IMR-90 (cell line): Measurements from ENCODE around the gene JKAMP. TPM values are rescaled to one million over a fixed set of nuclear protein-coding genes. Genes with fewer than 3 reads are reported as not detected.

Experiments used
- ATAC-seq: fragments of 200-7000 bp; cut with Tn5 transposase; 2 replicates; pipeline ENCODE4 v1.9.1; 2020; ENCODE audit warnings: low read depth, mild to moderate bottlenecking, moderate library complexity
- BruUV-seq: library from RNA; stranded (reverse); fragments of 400-500 nt; replicated peaks from 2 replicates; lab custom pipeline; 2021; lab: Mats Ljungman, UMichigan
- CTCF ChIA-PET: fragments of 300-600 bp; formaldehyde crosslinking; extraction: SDS; loops from one replicate; lab custom pipeline; 2021; ENCODE audit warnings: antibody characterized with exemption; lab: Yijun Ruan, JAX
- POLR2A ChIA-PET: fragments of 300-600 bp; sonication (Branson Sonifier 250); formaldehyde crosslinking; loops from one replicate; lab custom pipeline; 2022; ENCODE audit warnings: antibody characterized with exemption; ENCODE audit not compliant: unreplicated experiment; lab: Charles Lee
- DNase-seq: peaks from one replicate; pipeline ENCODE4 v3.0.0; 2013
- H2AFZ ChIP-seq: replicated peaks from 2 replicates; pipeline ENCODE3; 2013; ENCODE audit warnings: low read length, mild to moderate bottlenecking; ENCODE audit not compliant: poor library complexity
- H2AK5ac ChIP-seq: 2 replicates; pipeline ENCODE4 v1.6.1; 2013; ENCODE audit warnings: low read depth, low read length, inconsistent platforms
- H2AK9ac ChIP-seq: replicated peaks from 2 replicates; pipeline ENCODE3; 2013; ENCODE audit warnings: mild to moderate bottlenecking, low read depth, low read length, moderate library complexity; ENCODE audit not compliant: poor library complexity
- H2BK120ac ChIP-seq: 2 replicates; pipeline ENCODE4 v1.6.1; 2013; ENCODE audit warnings: low read depth, low read length, inconsistent platforms
- H2BK15ac ChIP-seq: 3 replicates; pipeline ENCODE4 v1.6.1; 2013; ENCODE audit warnings: low read depth, low read length, inconsistent platforms
- H2BK20ac ChIP-seq: 2 replicates; pipeline ENCODE4 v1.6.1; 2013; ENCODE audit warnings: low read depth, mild to moderate bottlenecking, inconsistent platforms, low read length, moderate library complexity
- H2BK5ac ChIP-seq: 2 replicates; pipeline ENCODE4 v1.6.1; 2013; ENCODE audit warnings: mild to moderate bottlenecking, low read depth, low read length, inconsistent platforms; ENCODE audit not compliant: poor library complexity, severe bottlenecking
- H3K14ac ChIP-seq: replicated peaks from 2 replicates; pipeline ENCODE4 v1.6.1; 2013; ENCODE audit warnings: low read depth, low read length, inconsistent platforms
- H3K18ac ChIP-seq: 2 replicates; pipeline ENCODE4 v1.6.1; 2013; ENCODE audit warnings: low read depth, low read length, control low read depth
- H3K23ac ChIP-seq: 2 replicates; pipeline ENCODE4 v1.6.1; 2013; ENCODE audit warnings: low read depth, low read length, inconsistent platforms
- H3K27ac ChIP-seq: 2 replicates; pipeline ENCODE4 v1.5.1; 2013; ENCODE audit warnings: mild to moderate bottlenecking, control low read depth, low read length; ENCODE audit not compliant: insufficient read depth
- H3K27me3 ChIP-seq: 2 replicates; pipeline ENCODE4 v1.6.1; 2013; ENCODE audit warnings: low read length; ENCODE audit not compliant: control insufficient read depth, insufficient read depth
- H3K36me3 ChIP-seq: 2 replicates; pipeline ENCODE4 v1.6.1; 2013; ENCODE audit warnings: low read length, mixed read lengths; ENCODE audit not compliant: control insufficient read depth, insufficient read depth
- H3K4ac ChIP-seq: 2 replicates; pipeline ENCODE4 v1.6.1; 2013; ENCODE audit warnings: low read depth, low read length, inconsistent platforms
- H3K4me1 ChIP-seq: 2 replicates; pipeline ENCODE4 v1.6.1; 2013; ENCODE audit warnings: low read length, mixed read lengths; ENCODE audit not compliant: control insufficient read depth, insufficient read depth
- H3K4me2 ChIP-seq: 2 replicates; pipeline ENCODE4 v1.6.1; 2013; ENCODE audit warnings: low read depth, mild to moderate bottlenecking, control low read depth, low read length, moderate library complexity
- H3K4me3 ChIP-seq: 2 replicates; pipeline ENCODE4 v1.5.1; 2013; ENCODE audit warnings: low read depth, mild to moderate bottlenecking, control low read depth, low read length, moderate library complexity; ENCODE audit not compliant: insufficient read depth
- H3K56ac ChIP-seq: 2 replicates; pipeline ENCODE4 v1.6.1; 2013; ENCODE audit warnings: low read length, inconsistent platforms; ENCODE audit not compliant: insufficient read depth; ENCODE audit errors: extremely low read depth
- H3K79me1 ChIP-seq, 2 experiments: 2 replicates each; pipeline ENCODE4 v1.6.1; 2013; ENCODE audit warnings: low read length in 2 of 2, inconsistent platforms in 1 of 2, low read depth in 1 of 2
- H3K9ac ChIP-seq: 2 replicates; pipeline ENCODE4 v1.6.1; 2013; ENCODE audit warnings: low read depth, low read length, control low read depth
- H3K9me1 ChIP-seq: 2 replicates; pipeline ENCODE4 v1.6.1; 2013; ENCODE audit warnings: low read length, inconsistent platforms; ENCODE audit not compliant: insufficient read depth
- H3K9me3 ChIP-seq: 2 replicates; pipeline ENCODE4 v1.6.1; 2013; ENCODE audit warnings: low read length; ENCODE audit not compliant: control insufficient read depth, insufficient read depth
- H4K20me1 ChIP-seq: 2 replicates; pipeline ENCODE4 v1.6.1; 2013; ENCODE audit warnings: low read length, inconsistent platforms; ENCODE audit not compliant: insufficient read depth
- H4K5ac ChIP-seq: 2 replicates; pipeline ENCODE4 v1.6.1; 2013; ENCODE audit warnings: mild to moderate bottlenecking, low read depth, low read length, control low read depth
- H4K8ac ChIP-seq, 2 experiments: 2 replicates each; pipeline ENCODE4 v1.6.1; 2013; ENCODE audit warnings: low read depth in 2 of 2, low read length in 2 of 2, control low read depth in 1 of 2, inconsistent platforms in 1 of 2
- H4K91ac ChIP-seq: 2 replicates; pipeline ENCODE4 v1.6.1; 2013; ENCODE audit warnings: low read depth, low read length, inconsistent platforms; ENCODE audit not compliant: insufficient read depth
- CEBPB ChIP-seq: IDR thresholded peaks from 2 replicates; pipeline ENCODE4 v1.6.1; 2012; ENCODE audit warnings: low read depth, low read length, improper control_type of control experiment
- CHD1 ChIP-seq: IDR thresholded peaks from 2 replicates; pipeline ENCODE4 v1.6.1; 2012; ENCODE audit warnings: low read depth, low read length, improper control_type of control experiment
- ELK1 ChIP-seq: fragments of 150-350 bp; IDR thresholded peaks from 2 replicates; pipeline ENCODE4 v1.6.1; 2016; ENCODE audit warnings: low read depth, mild to moderate bottlenecking, low read length, moderate library complexity, borderline replicate concordance
- FOS ChIP-seq: fragments of 150-350 bp; IDR thresholded peaks from 2 replicates; pipeline ENCODE4 v1.6.1; 2016; ENCODE audit warnings: low read depth, low read length
- RAD21 ChIP-seq: IDR thresholded peaks from 2 replicates; pipeline ENCODE4 v1.6.1; 2012; ENCODE audit warnings: low read length, improper control_type of control experiment
- WGBS, 2 experiments: methylation state at CpG; one replicate each; pipeline versions ENCODE4 v1.1.5 to v1.1.7; 2013; ENCODE audit warnings: missing lambda C conversion rate in 2 of 2; ENCODE audit not compliant: insufficient read length in 1 of 2; ENCODE audit errors: extremely low coverage in 2 of 2; 5-methylcytosine and 5-hydroxymethylcytosine counted together
- dilution Hi-C: fragments of 300-500 bp; cut with HindIII; formaldehyde crosslinking; loops from one replicate; pipeline ENCODE4 v1.14.3; 2018; ENCODE audit warnings: low sequenced_read_pairs; ENCODE audit not compliant: unreplicated experiment
- in situ Hi-C: fragments of 300-500 bp; cut with MboI; formaldehyde crosslinking; loops from 3 replicates; pipeline ENCODE4 v1.14.3; 2019; ENCODE audit warnings: low sequenced_read_pairs, inconsistent platforms, mixed read lengths
- intact Hi-C: fragments of 100-400 bp; cut with micrococcal nuclease; formaldehyde crosslinking; loops from 2 replicates; pipeline ENCODE4 v1.10.0; 2022
- polyA plus RNA-seq, 3 experiments: library from polyadenylated mRNA; depleted of rRNA; stranded (reverse); fragments of >200 nt; gene quantifications; 2 replicates each; pipeline ENCODE4 v1.2.3, GENCODE V29; 2012; ENCODE audit warnings: low replicate concordance in 1 of 3
- total RNA-seq: library from RNA; depleted of rRNA; stranded (reverse); fragments of >200 nt; gene quantifications from 2 replicates; pipeline ENCODE4 v1.2.3, GENCODE V29; 2012

JKAMP gene
- total and polyA plus RNA-seq, 2 of the 4 experiments (the other 2 are of a cell fraction) = 62.2 to 101 TPM

DNA sequence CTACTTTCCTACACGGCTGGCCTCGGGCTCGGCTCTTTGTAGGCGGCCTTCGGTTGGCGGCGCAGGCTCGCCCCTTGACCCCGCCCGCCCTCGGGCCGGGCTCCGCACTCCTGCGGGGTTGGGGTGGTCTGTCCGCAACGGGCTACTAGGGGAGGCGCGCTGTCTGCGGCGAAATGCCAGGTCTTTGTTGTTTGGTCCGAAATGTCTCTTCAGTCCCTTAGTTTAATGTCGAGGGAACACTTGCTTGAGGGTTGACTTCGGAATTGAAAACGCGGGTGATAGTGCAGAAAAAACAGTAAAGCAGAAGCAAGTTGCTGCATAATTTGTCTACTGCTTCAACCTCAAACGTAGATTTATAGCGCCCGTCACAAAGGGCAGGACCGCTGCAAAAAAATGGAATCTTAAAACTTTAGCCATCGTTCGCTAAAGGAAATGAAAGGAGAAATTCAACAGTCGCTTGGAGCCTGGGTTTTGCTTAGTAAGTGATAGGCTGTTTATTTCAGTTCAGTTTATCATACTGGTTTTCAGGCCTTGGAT lies 390 bp downstream of the JKAMP start:
- peaks cover 11% of the 10 kb centered on the region for H3K9me1 ChIP-seq
- peak overlapping the region; percentile 97 for H3K56ac ChIP-seq
- ChIA-PET CTCF (interaction anchor here (0.6 to 2.6 kb wide), 3 partner anchors 13 to 25 kb away, joined by 3 to 12 read pairs (median 4); no protein-coding TSS in a partner anchor), POLR2A (no interaction called here)
- H2AK5ac ChIP-seq = peak overlapping the region; percentile 27; the same call in 1 of the 2 replicates
- H4K5ac ChIP-seq = peak overlapping the region; percentile 88
- H2BK20ac ChIP-seq = 0 out of 2 replicates have a peak overlapping the region, but pooled peaks have one; percentile 36
- dilution Hi-C loops = no loop called here
- H3K23ac ChIP-seq = peak overlapping the region; percentile 99
- peak overlapping the region; percentile 92 for H4K91ac ChIP-seq
- ATAC-seq (peak; percentile 40), DNase-seq (peak; percentile 17)
- peaks cover 10% of the 10 kb centered on the region for H3K36me3 ChIP-seq
- H3K9me3 ChIP-seq = no peaks in the 10 kb centered on the region
- H3K27me3 ChIP-seq = no peaks in the 10 kb centered on the region
- peak overlapping the region; percentile 94 for H3K4me3 ChIP-seq
- in situ Hi-C loops = loop anchor here (25.0 kb wide), 1 partner anchor 603 kb away; the partner anchor contains the start of gene PCNX4
- H2BK120ac ChIP-seq = peak overlapping the region; percentile 85
- H2BK5ac ChIP-seq = peak overlapping the region; percentile 94
- WGBS, 2 experiments = 0% methylated on average over 8 of the region's 32 CpGs; no CpG with 5 or more reads in 1 of the 2 experiments
- peak overlapping the region; percentile 49; the same call in 2 of the 3 replicates for H2BK15ac ChIP-seq
- peak overlapping the region; percentile 99 for H2AK9ac ChIP-seq
- H3K4ac ChIP-seq = peak overlapping the region; percentile 92
- H2AFZ ChIP-seq = peak overlapping the region; percentile 98
- BruUV-seq = TSS peak; percentile 67
- peaks cover 9% of the 10 kb centered on the region for H3K4me1 ChIP-seq
- peak overlapping the region; percentile 79 to 85 for H4K8ac ChIP-seq
- H3K79me1 ChIP-seq = peaks cover 19 to 57% of the 10 kb centered on the region in 2 experiments
- H4K20me1 ChIP-seq = peaks cover 13% of the 10 kb centered on the region; the same call in 1 of the 2 replicates
- TF ChIP-seq RAD21 (no peak), CHD1 (0 out of 2 replicates have a peak, but pooled peaks have one; percentile 69), ELK1 (no peak), FOS (no peak), CEBPB (no peak)
- H3K14ac ChIP-seq = peak overlapping the region; percentile 99
- peak overlapping the region; percentile 92 for H3K4me2 ChIP-seq
- H3K27ac ChIP-seq = peak overlapping the region; percentile 94
- H3K9ac ChIP-seq = peak overlapping the region; percentile 93
- intact Hi-C loops = no loop called here
- H3K18ac ChIP-seq = peak overlapping the region; percentile 82
